K562 (cell line): ENCODE data around the gene LYPD6B. TPM values are rescaled to one million over a fixed set of nuclear protein-coding genes. Genes with fewer than 3 reads are reported as not detected.

ENCODE experiments used
- ATAC-seq: fragments of 200-7000 bp; cut with Tn5 transposase; 3 replicates; pipeline ENCODE4 v1.9.1; 2020; ENCODE audit warnings: moderate library complexity
- BruUV-seq: library from RNA; stranded (reverse); fragments of 400-500 nt; replicated peaks from 2 replicates; lab custom pipeline; 2021; lab: Mats Ljungman, UMichigan
- CTCF ChIA-PET: fragments of 300-600 bp; formaldehyde crosslinking; extraction: SDS; loops from one replicate; lab custom pipeline; 2021; ENCODE audit warnings: low intra/inter-chr PET ratio; lab: Yijun Ruan, JAX
- POLR2A ChIA-PET: fragments of 300-600, 350-650 bp; sonication (Branson Sonifier 250); formaldehyde crosslinking; extraction: SDS; loops from one replicate; lab custom pipeline; 2021; ENCODE audit warnings: antibody characterized with exemption, inconsistent platforms; lab: Yijun Ruan, JAX
- DNase-seq, 4 experiments: peaks; one replicate each; pipeline versions ENCODE4 v3.0.0 to v3.0.0-alpha.2; 2011 to 2018; ENCODE audit warnings: low spot score in 3 of 4, mixed read lengths in 3 of 4; ENCODE audit errors: extremely low read depth in 1 of 4
- FAIRE-seq: peaks from 2 replicates; lab custom pipeline; 2011; peaks lifted over from hg19 to GRCh38; lab: Jason Lieb, UNC
- H2AFZ ChIP-seq: 2 replicates; pipeline ENCODE4 v1.6.0; 2011; ENCODE audit warnings: low read depth, low read length, control low read depth, inconsistent platforms
- H3K27ac ChIP-seq: fragments of 200-600 bp; 3 replicates; pipeline ENCODE4 v1.8.0; 2011; ENCODE audit warnings: low read depth, mild to moderate bottlenecking, control low read depth, inconsistent platforms, low read length, moderate library complexity, mixed read lengths; ENCODE audit errors: extremely low read depth
- H3K27me3 ChIP-seq, 2 experiments: fragments of 300-600 bp in 1 of 2; 2 replicates in 1 of 2; 3 replicates in 1 of 2; pipeline versions ENCODE4 v1.6.0 to v1.8.0; 2011; ENCODE audit warnings: inconsistent platforms in 2 of 2, low read length in 2 of 2, mild to moderate bottlenecking in 1 of 2, mixed read lengths in 1 of 2, moderate library complexity in 1 of 2; ENCODE audit not compliant: control insufficient read depth in 2 of 2, insufficient read depth in 2 of 2
- H3K36me3 ChIP-seq: fragments of 300-600 bp; 3 replicates; pipeline ENCODE4 v1.8.0; 2011; ENCODE audit warnings: mild to moderate bottlenecking, low read length, inconsistent platforms; ENCODE audit not compliant: control insufficient read depth, insufficient read depth
- H3K4me1 ChIP-seq, 2 experiments: fragments of 200-600 bp in 1 of 2; replicated peaks in 1 of 2; 2 replicates in 1 of 2; 3 replicates in 1 of 2; pipeline versions ENCODE4 v1.5.1 to v1.8.0; 2011; ENCODE audit warnings: inconsistent platforms in 2 of 2, low read length in 2 of 2, mild to moderate bottlenecking in 1 of 2, mixed read lengths in 1 of 2, moderate library complexity in 1 of 2; ENCODE audit not compliant: control insufficient read depth in 2 of 2, insufficient read depth in 2 of 2
- H3K4me2 ChIP-seq: 2 replicates; pipeline ENCODE4 v1.6.1; 2011; ENCODE audit warnings: low read length, control low read depth, inconsistent platforms, mixed read lengths; ENCODE audit not compliant: insufficient read depth
- H3K4me3 ChIP-seq: fragments of 200-600 bp; sonication (generic), shearing (Covaris generic); 2 replicates; pipeline ENCODE4 v1.5.1; 2016; ENCODE audit warnings: control low read depth, inconsistent platforms
- H3K79me2 ChIP-seq: fragments of 200-600 bp; 3 replicates; pipeline ENCODE4 v1.8.0; 2011; ENCODE audit warnings: low read length, inconsistent platforms; ENCODE audit not compliant: control insufficient read depth, insufficient read depth
- H3K9ac ChIP-seq, 2 experiments: 2 replicates each; pipeline versions ENCODE4 v1.6.0 to v1.6.1; 2011; ENCODE audit warnings: low read depth in 2 of 2, low read length in 2 of 2, control low read depth in 1 of 2, inconsistent platforms in 1 of 2, mild to moderate bottlenecking in 1 of 2, mixed read lengths in 1 of 2; ENCODE audit not compliant: insufficient read depth in 1 of 2
- H3K9me1 ChIP-seq: one replicate; pipeline ENCODE4 v1.6.0; 2011; ENCODE audit warnings: inconsistent platforms, mild to moderate bottlenecking, low read length, moderate library complexity; ENCODE audit not compliant: control insufficient read depth, insufficient read depth
- H3K9me3 ChIP-seq: replicated peaks from 2 replicates; pipeline ENCODE4 v1.5.1; 2011; ENCODE audit warnings: low read depth, low read length, inconsistent platforms; ENCODE audit not compliant: control insufficient read depth, insufficient read depth
- H4K20me1 ChIP-seq: replicated peaks from 2 replicates; pipeline ENCODE4 v1.6.1; 2011; ENCODE audit warnings: low read length, inconsistent platforms, mixed read lengths; ENCODE audit not compliant: control insufficient read depth, insufficient read depth
- C11orf30 ChIP-seq: fragments of 450-650 bp; IDR thresholded peaks from 2 replicates; pipeline ENCODE4 v1.6.1; 2016; ENCODE audit warnings: low read depth, mild to moderate bottlenecking
- CREM ChIP-seq: IDR thresholded peaks from 2 replicates; pipeline ENCODE4 v1.6.1; 2014; ENCODE audit warnings: antibody characterized with exemption, low read depth
- ILF3 ChIP-seq: fragments of 450-650 bp; IDR thresholded peaks from 2 replicates; pipeline ENCODE4 v1.6.1; 2018; ENCODE audit warnings: antibody characterized with exemption, mild to moderate bottlenecking, moderate library complexity, borderline replicate concordance
- PYGO2 ChIP-seq: fragments of 450-650 bp; IDR thresholded peaks from 2 replicates; pipeline ENCODE4 v1.6.1; 2016; ENCODE audit warnings: mild to moderate bottlenecking, missing genetic modification characterization, moderate library complexity, missing compliant biosample characterization
- RAD21 ChIP-seq, 2 experiments: fragments of 250-450 bp in 1 of 2; fragments of 450-650 bp in 1 of 2; sonication (Bioruptor Pico) in 1 of 2; formaldehyde crosslinking in 1 of 2; IDR thresholded peaks in 1 of 2; conservative IDR thresholded peaks in 1 of 2; 2 replicates each; pipeline versions ENCODE4 v1.4.0 to v1.8.0; 2020 to 2022; ENCODE audit warnings: mild to moderate bottlenecking in 2 of 2, moderate library complexity in 1 of 2
- RFX5 ChIP-seq: IDR thresholded peaks from 2 replicates; pipeline ENCODE4 v1.6.1; 2011; ENCODE audit warnings: low read depth, mild to moderate bottlenecking, improper control_type of control experiment, low read length
- U2AF2 ChIP-seq: fragments of 200-400 bp; formaldehyde crosslinking; optimal IDR thresholded peaks from 2 replicates; pipeline ENCODE3; 2017; ENCODE audit warnings: low read depth, mild to moderate bottlenecking, low read length
- WHSC1 ChIP-seq: IDR thresholded peaks from one replicate; pipeline ENCODE4 v1.6.1; 2012; ENCODE audit warnings: low read length, control low read depth, inconsistent platforms
- ZBTB11 ChIP-seq, 3 experiments: fragments of 200-800 bp in 1 of 3; fragments of 250-450 bp in 1 of 3; fragments of 450-650 bp in 1 of 3; sonication (Bioruptor Pico) in 1 of 3; sonication (Bioruptor generic) in 1 of 3; formaldehyde crosslinking in 1 of 3; IDR thresholded peaks; 2 replicates each; pipeline versions ENCODE4 v1.6.1 to v1.8.0; 2016 to 2022; ENCODE audit warnings: mild to moderate bottlenecking in 2 of 3, missing genetic modification characterization in 2 of 3, missing compliant biosample characterization in 1 of 3, moderate library complexity in 1 of 3
- ZNF134 ChIP-seq: fragments of 250-450 bp; sonication (Bioruptor Pico); conservative IDR thresholded peaks from 2 replicates; pipeline ENCODE4 v1.4.0; 2020
- ZNF75A ChIP-seq: fragments of 450-650 bp; formaldehyde crosslinking; IDR thresholded peaks from 2 replicates; pipeline ENCODE4 v1.4.0; 2020; ENCODE audit warnings: mild to moderate bottlenecking
- WGBS: fragments of 100-300 bp; shearing (Covaris generic); methylation state at CpG from one replicate; pipeline ENCODE4 v1.1.6; 2016; ENCODE audit warnings: low coverage, mixed read lengths; ENCODE audit not compliant: insufficient coverage; ENCODE audit errors: missing lambda C conversion rate; 5-methylcytosine and 5-hydroxymethylcytosine counted together
- in situ Hi-C: fragments of 300-500 bp; cut with MboI; formaldehyde crosslinking; loops from 4 replicates; pipeline ENCODE4 v1.15.0; 2018; ENCODE audit warnings: inconsistent platforms, mixed read lengths
- intact Hi-C: fragments of 100-400 bp; cut with micrococcal nuclease; formaldehyde crosslinking; loops from 2 replicates; pipeline ENCODE4 v1.14.2; 2022
- polyA plus RNA-seq, 8 experiments: library from polyadenylated mRNA; depleted of rRNA in 4 of 8; stranded (reverse) in 5 of 8; unstranded in 3 of 8; fragments of >200 nt; fragmentation: Nextera tagmentation in 2 of 8; fragmentation: Illumina TruSeq in 1 of 8; extraction: Ambion mirVana in 2 of 8; extraction: Trizol in 1 of 8; gene quantifications; 2 replicates each; pipeline versions ENCODE4 v1.2.1 to v1.2.3, GENCODE V29; 2011 to 2014; ENCODE audit warnings: inconsistent platforms in 1 of 8, missing spikeins in 1 of 8
- total RNA-seq, 7 experiments: library from RNA; depleted of rRNA in 6 of 7; stranded (reverse); fragments of >200 nt in 6 of 7; fragmentation: Illumina TruSeq in 2 of 7; extraction: Trizol in 2 of 7; gene quantifications; 2 replicates each; pipeline versions ENCODE4 v1.2.1 to v1.2.3, GENCODE V29; 2011 to 2021; ENCODE audit warnings: low replicate concordance in 1 of 7

The LYPD6B gene
- total and polyA plus RNA-seq, 9 of the 15 experiments (the other 6 are each of a cell fraction or from before 2014, with no cell fraction given) = not detected

DNA sequence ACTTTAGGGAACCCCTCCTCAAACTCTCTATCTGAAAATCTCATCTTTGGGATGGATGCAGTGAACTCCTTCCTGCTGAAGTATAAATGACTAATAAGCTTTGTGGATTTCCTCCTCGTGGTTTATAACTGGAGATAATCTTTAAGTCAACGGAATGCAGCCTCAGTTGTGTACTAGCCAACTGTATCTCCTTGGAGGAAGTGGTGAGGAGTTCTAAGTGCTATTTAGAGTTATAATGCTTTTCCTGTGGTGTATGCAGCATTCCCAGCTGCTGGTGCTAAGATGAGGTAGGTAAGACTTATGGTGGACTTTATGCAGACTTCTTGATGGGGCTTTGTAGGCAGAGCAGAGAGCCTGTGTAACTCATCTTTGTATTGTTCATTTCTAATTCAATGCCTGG lies 90.9 kb downstream of the LYPD6B start:
- no peak overlapping the region for H3K4me2 ChIP-seq
- FAIRE-seq = no peak
- H3K4me1 ChIP-seq = no peaks in the 10 kb centered on the region
- H3K79me2 ChIP-seq = no peaks in the 10 kb centered on the region
- H4K20me1 ChIP-seq = no peaks in the 10 kb centered on the region
- no peak for DNase-seq
- ChIA-PET POLR2A (no interaction called here), CTCF (no interaction called here)
- no peak for TF ChIP-seq C11orf30
- TF ChIP-seq ZBTB11 (CRISPR knock-in tag; IDR thresholded peaks at IDR 0.05) = no peak
- no peak for TF ChIP-seq WHSC1
- no peak for TF ChIP-seq ILF3
- no peak for TF ChIP-seq RAD21 (CRISPR knock-in tag; conservative IDR thresholded peaks at IDR 0.05 in 1 of 2, IDR thresholded peaks at IDR 0.05 in 1 of 2)
- no peak for TF ChIP-seq ZNF75A (CRISPR knock-in tag)
- TF ChIP-seq U2AF2 = no peak
- TF ChIP-seq PYGO2 = no peak
- no peak for TF ChIP-seq RFX5
- TF ChIP-seq ZNF134 (CRISPR knock-in tag) = no peak
- no peak for TF ChIP-seq CREM
- no peak overlapping the region for H2AFZ ChIP-seq
- in situ Hi-C loops = no loop called here
- H3K4me3 ChIP-seq = no peak overlapping the region
- no peak overlapping the region for H3K9ac ChIP-seq
- H3K9me3 ChIP-seq = no peaks in the 10 kb centered on the region
- no peak for ATAC-seq
- BruUV-seq = no TSS peak
- 0% methylated on average over 2 of the region's 2 CpGs for WGBS
- H3K27ac ChIP-seq = no peak overlapping the region
- H3K27me3 ChIP-seq = no peaks in the 10 kb centered on the region
- no peaks in the 10 kb centered on the region for H3K9me1 ChIP-seq
- H3K36me3 ChIP-seq = no peaks in the 10 kb centered on the region
- intact Hi-C loops = no loop called here
